HepG2 (cell line): Measurements from ENCODE around the gene ZBTB21. TPM values are rescaled to one million over a fixed set of nuclear protein-coding genes. Genes with fewer than 3 reads are reported as not detected.

Experiments
- ATF5 ChIP-seq: sonication (generic); formaldehyde crosslinking; IDR thresholded peaks from 2 replicates; pipeline ENCODE4 v1.4.0; 2020; ENCODE audit warnings: mild to moderate bottlenecking, low read depth, missing genetic modification reagents
- DMAP1 ChIP-seq: IDR thresholded peaks from 2 replicates; pipeline ENCODE4 v1.6.1; 2016
- GATAD2A ChIP-seq: IDR thresholded peaks from 2 replicates; pipeline ENCODE4 v1.6.1; 2016
- ISX ChIP-seq: sonication (generic); formaldehyde crosslinking; conservative IDR thresholded peaks from 2 replicates; pipeline ENCODE4 v1.5.0; 2020; ENCODE audit warnings: missing genetic modification reagents
- KLF11 ChIP-seq: IDR thresholded peaks from 2 replicates; pipeline ENCODE4 v1.6.1; 2016; ENCODE audit warnings: missing compliant biosample characterization
- NBN ChIP-seq: fragments of 450-650 bp; conservative IDR thresholded peaks from 2 replicates; pipeline ENCODE4 v1.6.1; 2017
- NFE2 ChIP-seq: sonication (generic); formaldehyde crosslinking; IDR thresholded peaks from 2 replicates; pipeline ENCODE4 v1.4.0; 2020; ENCODE audit warnings: missing genetic modification reagents
- NFE2L1 ChIP-seq: sonication (generic); formaldehyde crosslinking; IDR thresholded peaks from 2 replicates; pipeline ENCODE4 v1.4.0; 2020; ENCODE audit warnings: missing genetic modification reagents, mild to moderate bottlenecking, borderline replicate concordance
- PAX8 ChIP-seq: sonication (generic); formaldehyde crosslinking; IDR thresholded peaks from 2 replicates; pipeline ENCODE4 v1.8.0; 2022; ENCODE audit warnings: mild to moderate bottlenecking, missing genetic modification reagents, borderline replicate concordance
- SKIL ChIP-seq: sonication (generic); formaldehyde crosslinking; IDR thresholded peaks from 2 replicates; pipeline ENCODE4 v1.8.0; 2022; ENCODE audit warnings: missing genetic modification reagents, mild to moderate bottlenecking, moderate library complexity, borderline replicate concordance
- STAT5B ChIP-seq: sonication (generic); formaldehyde crosslinking; IDR thresholded peaks from 2 replicates; pipeline ENCODE4 v1.4.0; 2020; ENCODE audit warnings: missing genetic modification reagents
- ZNF136 ChIP-seq: sonication (generic); formaldehyde crosslinking; IDR thresholded peaks from 2 replicates; pipeline ENCODE4 v1.8.1; 2022; ENCODE audit warnings: low read depth, mild to moderate bottlenecking, moderate library complexity, missing genetic modification reagents
- ZNF20 ChIP-seq: sonication (generic); formaldehyde crosslinking; IDR thresholded peaks from 2 replicates; pipeline ENCODE4 v1.4.0; 2020; ENCODE audit warnings: mild to moderate bottlenecking, moderate library complexity, missing genetic modification reagents
- ZNF335 ChIP-seq: sonication (generic); formaldehyde crosslinking; IDR thresholded peaks from 2 replicates; pipeline ENCODE4 v1.4.0; 2020; ENCODE audit warnings: missing genetic modification reagents
- ZNF343 ChIP-seq: sonication (generic); formaldehyde crosslinking; IDR thresholded peaks from 2 replicates; pipeline ENCODE4 v1.4.0; 2020; ENCODE audit warnings: mild to moderate bottlenecking, missing genetic modification reagents
- ZNF350 ChIP-seq: sonication (generic); formaldehyde crosslinking; IDR thresholded peaks from 2 replicates; pipeline ENCODE4 v1.4.0; 2020; ENCODE audit warnings: mild to moderate bottlenecking, low read depth, missing genetic modification reagents, borderline replicate concordance
- ZNF644 ChIP-seq: IDR thresholded peaks from 2 replicates; pipeline ENCODE4 v1.6.1; 2016; ENCODE audit warnings: low read depth
- ZNF75D ChIP-seq: sonication (generic); formaldehyde crosslinking; IDR thresholded peaks from 2 replicates; pipeline ENCODE4 v1.8.1; 2023; ENCODE audit warnings: missing genetic modification reagents, mild to moderate bottlenecking, borderline replicate concordance
- ZNF883 ChIP-seq: sonication (generic); formaldehyde crosslinking; IDR thresholded peaks from 2 replicates; pipeline ENCODE4 v1.5.1; 2020; ENCODE audit warnings: mild to moderate bottlenecking, missing genetic modification reagents; ENCODE audit errors: not compliant biosample characterization
- polyA plus RNA-seq, 8 experiments: library from polyadenylated mRNA; depleted of rRNA in 3 of 8; stranded (reverse) in 7 of 8; unstranded in 1 of 8; fragments of >200 nt; fragmentation: Illumina TruSeq in 4 of 8; extraction: Trizol in 4 of 8; gene quantifications; 2 replicates each; pipeline versions ENCODE4 v1.2.1 to v1.2.3, GENCODE V29; 2011 to 2016; ENCODE audit warnings: low read depth in 4 of 8, missing spikeins in 1 of 8, mixed read lengths in 1 of 8; ENCODE audit not compliant: insufficient read depth in 1 of 8
- total RNA-seq, 5 experiments: library from RNA; depleted of rRNA; stranded (reverse); fragments of >200 nt; fragmentation: Illumina TruSeq; extraction: Trizol; gene quantifications; 2 replicates each; pipeline ENCODE4 v1.2.3, GENCODE V29; 2016; ENCODE audit warnings: low read depth in 1 of 5
- TF ChIP-seq, protein P1 (sequence below): sonication (generic); formaldehyde crosslinking; IDR thresholded peaks from 2 replicates; pipeline ENCODE4 v1.8.0; 2022; ENCODE audit warnings: mild to moderate bottlenecking, missing genetic modification reagents, moderate library complexity
- TF ChIP-seq, protein P2 (sequence below): sonication (generic); formaldehyde crosslinking; IDR thresholded peaks from 2 replicates; pipeline ENCODE4 v1.5.1; 2020; ENCODE audit warnings: missing genetic modification reagents, mild to moderate bottlenecking, borderline replicate concordance
- TF ChIP-seq, protein P3 (sequence below): sonication (generic); formaldehyde crosslinking; IDR thresholded peaks from 2 replicates; pipeline ENCODE4 v1.4.0; 2020; ENCODE audit warnings: mild to moderate bottlenecking, missing genetic modification reagents

ZBTB21 gene
- total and polyA plus RNA-seq, 2 of the 13 experiments (the other 11 are each of a cell fraction or from before 2014, with no cell fraction given), result 4.5 to 6.1 TPM

DNA sequence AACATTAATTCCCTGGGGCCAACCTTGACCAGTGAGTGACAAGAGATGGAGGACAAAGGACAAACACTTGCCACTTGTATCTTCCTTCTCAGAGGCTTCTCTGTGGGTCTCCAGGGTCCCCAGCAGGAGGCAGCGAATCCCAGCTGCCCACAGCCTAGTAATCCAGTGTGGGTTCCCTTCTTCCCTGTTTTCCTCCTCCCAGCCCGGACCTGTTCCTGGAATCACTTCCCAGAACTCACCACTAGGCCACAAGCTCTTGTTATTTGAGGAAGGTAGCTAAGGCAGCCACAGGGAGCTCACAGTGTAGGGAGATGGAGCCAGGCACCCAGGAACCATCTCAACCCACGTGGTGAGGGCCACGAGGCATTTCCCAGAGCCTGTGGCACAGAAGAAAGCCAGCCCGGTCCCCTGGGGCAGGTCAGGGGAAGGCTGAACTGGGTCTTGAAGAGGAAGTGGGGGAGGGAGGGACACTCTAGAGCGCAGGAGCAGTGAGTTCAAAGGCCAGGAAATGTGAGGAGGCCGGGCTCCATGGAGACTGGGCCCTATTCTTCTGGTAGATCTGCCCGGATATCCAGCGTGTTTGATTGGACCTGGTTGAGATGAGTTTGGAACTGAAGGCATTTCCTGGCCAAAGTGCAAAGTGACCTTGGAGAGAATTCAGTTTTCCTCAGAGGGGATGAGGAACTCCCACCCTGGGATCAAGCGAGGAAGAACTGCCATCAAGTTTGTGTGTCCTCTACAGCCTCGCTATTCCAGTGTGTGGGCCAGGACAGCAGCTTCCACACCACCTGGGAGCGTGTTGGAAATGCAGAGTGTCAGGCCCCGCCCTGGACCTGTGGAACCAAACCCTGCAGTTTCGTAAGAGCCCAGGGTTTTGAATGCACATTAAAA lies 36.1 kb downstream of the ZBTB21 start (continued):
- TF ChIP-seq KLF11 (CRISPR knock-in tag) (no peak), DMAP1 (CRISPR knock-in tag) (peak; percentile 30; the same call in 1 of the 2 replicates), ZNF343 (CRISPR knock-in tag) (no peak), ATF5 (CRISPR knock-in tag) (no peak), STAT5B (CRISPR knock-in tag) (no peak), NBN (no peak), SKIL (CRISPR knock-in tag) (no peak), ZNF644 (CRISPR knock-in tag) (no peak), ZNF136 (CRISPR knock-in tag) (no peak), NFE2 (CRISPR knock-in tag) (no peak), ZNF20 (CRISPR knock-in tag) (no peak), ZNF883 (CRISPR knock-in tag) (no peak), ISX (CRISPR knock-in tag) (no peak), ZNF75D (CRISPR knock-in tag) (no peak), NFE2L1 (CRISPR knock-in tag) (no peak), PAX8 (no peak), GATAD2A (no peak), ZNF350 (CRISPR knock-in tag) (no peak), ZNF335 (CRISPR knock-in tag) (no peak)
- TF ChIP-seq, protein P1, sequence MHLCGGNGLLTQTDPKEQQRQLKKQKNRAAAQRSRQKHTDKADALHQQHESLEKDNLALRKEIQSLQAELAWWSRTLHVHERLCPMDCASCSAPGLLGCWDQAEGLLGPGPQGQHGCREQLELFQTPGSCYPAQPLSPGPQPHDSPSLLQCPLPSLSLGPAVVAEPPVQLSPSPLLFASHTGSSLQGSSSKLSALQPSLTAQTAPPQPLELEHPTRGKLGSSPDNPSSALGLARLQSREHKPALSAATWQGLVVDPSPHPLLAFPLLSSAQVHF, result no peak
- TF ChIP-seq, protein P2, sequence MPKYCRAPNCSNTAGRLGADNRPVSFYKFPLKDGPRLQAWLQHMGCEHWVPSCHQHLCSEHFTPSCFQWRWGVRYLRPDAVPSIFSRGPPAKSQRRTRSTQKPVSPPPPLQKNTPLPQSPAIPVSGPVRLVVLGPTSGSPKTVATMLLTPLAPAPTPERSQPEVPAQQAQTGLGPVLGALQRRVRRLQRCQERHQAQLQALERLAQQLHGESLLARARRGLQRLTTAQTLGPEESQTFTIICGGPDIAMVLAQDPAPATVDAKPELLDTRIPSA (CRISPR knock-in tag), result no peak
- TF ChIP-seq, protein P3, sequence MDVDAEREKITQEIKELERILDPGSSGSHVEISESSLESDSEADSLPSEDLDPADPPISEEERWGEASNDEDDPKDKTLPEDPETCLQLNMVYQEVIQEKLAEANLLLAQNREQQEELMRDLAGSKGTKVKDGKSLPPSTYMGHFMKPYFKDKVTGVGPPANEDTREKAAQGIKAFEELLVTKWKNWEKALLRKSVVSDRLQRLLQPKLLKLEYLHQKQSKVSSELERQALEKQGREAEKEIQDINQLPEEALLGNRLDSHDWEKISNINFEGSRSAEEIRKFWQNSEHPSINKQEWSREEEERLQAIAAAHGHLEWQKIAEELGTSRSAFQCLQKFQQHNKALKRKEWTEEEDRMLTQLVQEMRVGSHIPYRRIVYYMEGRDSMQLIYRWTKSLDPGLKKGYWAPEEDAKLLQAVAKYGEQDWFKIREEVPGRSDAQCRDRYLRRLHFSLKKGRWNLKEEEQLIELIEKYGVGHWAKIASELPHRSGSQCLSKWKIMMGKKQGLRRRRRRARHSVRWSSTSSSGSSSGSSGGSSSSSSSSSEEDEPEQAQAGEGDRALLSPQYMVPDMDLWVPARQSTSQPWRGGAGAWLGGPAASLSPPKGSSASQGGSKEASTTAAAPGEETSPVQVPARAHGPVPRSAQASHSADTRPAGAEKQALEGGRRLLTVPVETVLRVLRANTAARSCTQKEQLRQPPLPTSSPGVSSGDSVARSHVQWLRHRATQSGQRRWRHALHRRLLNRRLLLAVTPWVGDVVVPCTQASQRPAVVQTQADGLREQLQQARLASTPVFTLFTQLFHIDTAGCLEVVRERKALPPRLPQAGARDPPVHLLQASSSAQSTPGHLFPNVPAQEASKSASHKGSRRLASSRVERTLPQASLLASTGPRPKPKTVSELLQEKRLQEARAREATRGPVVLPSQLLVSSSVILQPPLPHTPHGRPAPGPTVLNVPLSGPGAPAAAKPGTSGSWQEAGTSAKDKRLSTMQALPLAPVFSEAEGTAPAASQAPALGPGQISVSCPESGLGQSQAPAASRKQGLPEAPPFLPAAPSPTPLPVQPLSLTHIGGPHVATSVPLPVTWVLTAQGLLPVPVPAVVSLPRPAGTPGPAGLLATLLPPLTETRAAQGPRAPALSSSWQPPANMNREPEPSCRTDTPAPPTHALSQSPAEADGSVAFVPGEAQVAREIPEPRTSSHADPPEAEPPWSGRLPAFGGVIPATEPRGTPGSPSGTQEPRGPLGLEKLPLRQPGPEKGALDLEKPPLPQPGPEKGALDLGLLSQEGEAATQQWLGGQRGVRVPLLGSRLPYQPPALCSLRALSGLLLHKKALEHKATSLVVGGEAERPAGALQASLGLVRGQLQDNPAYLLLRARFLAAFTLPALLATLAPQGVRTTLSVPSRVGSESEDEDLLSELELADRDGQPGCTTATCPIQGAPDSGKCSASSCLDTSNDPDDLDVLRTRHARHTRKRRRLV (CRISPR knock-in tag), result no peak
